Measurements from ENCODE around the gene MYCBPAP. TPM values are rescaled to one million over a fixed set of nuclear protein-coding genes. Genes with fewer than 3 reads are reported as not detected.

Gene MYCBPAP
- total RNA-seq, 1 donor from 2014 or later: 0.72 TPM

DNA sequence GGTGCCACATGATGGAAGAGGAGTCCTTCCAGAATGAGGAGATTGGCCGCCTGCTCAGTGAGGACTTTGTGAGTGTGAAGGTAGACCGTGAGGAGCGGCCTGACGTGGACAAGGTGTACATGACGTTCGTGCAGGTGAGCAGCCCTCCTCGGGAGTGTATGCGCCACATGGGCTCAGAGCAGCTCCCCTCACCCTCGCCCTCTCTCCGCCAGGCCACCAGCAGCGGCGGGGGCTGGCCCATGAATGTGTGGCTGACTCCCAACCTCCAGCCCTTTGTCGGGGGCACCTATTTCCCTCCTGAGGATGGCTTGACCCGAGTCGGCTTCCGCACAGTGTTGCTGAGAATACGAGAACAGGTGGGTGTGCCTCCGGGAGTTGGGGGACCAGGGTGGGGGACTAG lies 40.6 kb downstream of the MYCBPAP start:
- DNase-seq (ENCODE audit: low spot score): no peak
- Mint-ChIP-seq H3K4me1 (ENCODE audit: unreplicated experiment) (peaks cover 3% of the 10 kb centered on the region), H3K4me3 (ENCODE audit: unreplicated experiment) (no peak overlapping the region), H3K36me3 (ENCODE audit: low read depth, unreplicated experiment) (peaks cover 8% of the 10 kb centered on the region), H3K9me3 (ENCODE audit: unreplicated experiment) (no peaks in the 10 kb centered on the region), H3K27ac (ENCODE audit: unreplicated experiment) (no peak overlapping the region), H3K27me3 (ENCODE audit: unreplicated experiment) (peaks cover 17% of the 10 kb centered on the region)
- TF ChIP-seq, protein P1, sequence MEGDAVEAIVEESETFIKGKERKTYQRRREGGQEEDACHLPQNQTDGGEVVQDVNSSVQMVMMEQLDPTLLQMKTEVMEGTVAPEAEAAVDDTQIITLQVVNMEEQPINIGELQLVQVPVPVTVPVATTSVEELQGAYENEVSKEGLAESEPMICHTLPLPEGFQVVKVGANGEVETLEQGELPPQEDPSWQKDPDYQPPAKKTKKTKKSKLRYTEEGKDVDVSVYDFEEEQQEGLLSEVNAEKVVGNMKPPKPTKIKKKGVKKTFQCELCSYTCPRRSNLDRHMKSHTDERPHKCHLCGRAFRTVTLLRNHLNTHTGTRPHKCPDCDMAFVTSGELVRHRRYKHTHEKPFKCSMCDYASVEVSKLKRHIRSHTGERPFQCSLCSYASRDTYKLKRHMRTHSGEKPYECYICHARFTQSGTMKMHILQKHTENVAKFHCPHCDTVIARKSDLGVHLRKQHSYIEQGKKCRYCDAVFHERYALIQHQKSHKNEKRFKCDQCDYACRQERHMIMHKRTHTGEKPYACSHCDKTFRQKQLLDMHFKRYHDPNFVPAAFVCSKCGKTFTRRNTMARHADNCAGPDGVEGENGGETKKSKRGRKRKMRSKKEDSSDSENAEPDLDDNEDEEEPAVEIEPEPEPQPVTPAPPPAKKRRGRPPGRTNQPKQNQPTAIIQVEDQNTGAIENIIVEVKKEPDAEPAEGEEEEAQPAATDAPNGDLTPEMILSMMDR (IDR thresholded peaks at IDR 0.05; ENCODE audit: unreplicated experiment): no peak

DNA sequence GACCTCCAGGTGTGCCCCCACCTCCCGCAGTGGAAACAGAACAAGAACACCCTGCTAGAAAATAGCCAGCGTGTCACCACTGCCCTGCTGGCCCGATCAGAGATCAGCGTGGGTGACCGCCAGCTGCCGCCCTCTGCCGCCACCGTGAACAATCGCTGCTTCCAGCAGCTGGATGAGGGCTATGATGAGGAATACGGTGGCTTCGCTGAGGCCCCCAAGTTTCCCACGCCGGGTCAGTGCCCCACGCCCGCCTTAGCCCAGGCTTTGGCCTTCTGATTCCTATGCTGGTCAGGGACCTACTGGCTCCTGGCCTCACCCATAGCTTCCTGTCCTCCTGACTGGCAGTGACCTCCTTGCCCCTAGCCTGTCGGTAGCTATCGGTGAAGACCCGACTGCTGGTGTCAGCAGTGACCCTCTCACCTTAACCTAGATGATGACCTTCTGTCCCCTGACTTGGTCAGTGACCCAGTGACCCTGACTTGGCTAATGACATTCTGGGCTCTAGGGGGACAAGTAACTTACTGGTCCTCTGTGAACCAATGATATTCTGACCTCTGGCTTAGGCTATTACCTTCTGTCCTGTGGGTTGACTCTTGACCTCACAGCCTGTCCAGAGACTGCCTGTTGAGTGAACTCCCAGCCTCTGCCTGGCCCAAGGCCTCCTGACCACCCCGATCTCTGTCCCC lies 41.2 kb downstream of the MYCBPAP start:
- H3K27ac Mint-ChIP-seq (ENCODE audit: unreplicated experiment): no peak overlapping the region
- H3K9me3 Mint-ChIP-seq (ENCODE audit: unreplicated experiment): no peaks in the 10 kb centered on the region
- DNase-seq (ENCODE audit: low spot score): no peak
- H3K4me1 Mint-ChIP-seq (ENCODE audit: unreplicated experiment): peaks cover 3% of the 10 kb centered on the region
- TF ChIP-seq, protein P1 (IDR thresholded peaks at IDR 0.05; ENCODE audit: unreplicated experiment): no peak
- peaks cover 9% of the 10 kb centered on the region for H3K36me3 Mint-ChIP-seq (ENCODE audit: low read depth, unreplicated experiment)
- H3K4me3 Mint-ChIP-seq (ENCODE audit: unreplicated experiment): no peak overlapping the region
- H3K27me3 Mint-ChIP-seq (ENCODE audit: unreplicated experiment): peaks cover 14% of the 10 kb centered on the region

DNA sequence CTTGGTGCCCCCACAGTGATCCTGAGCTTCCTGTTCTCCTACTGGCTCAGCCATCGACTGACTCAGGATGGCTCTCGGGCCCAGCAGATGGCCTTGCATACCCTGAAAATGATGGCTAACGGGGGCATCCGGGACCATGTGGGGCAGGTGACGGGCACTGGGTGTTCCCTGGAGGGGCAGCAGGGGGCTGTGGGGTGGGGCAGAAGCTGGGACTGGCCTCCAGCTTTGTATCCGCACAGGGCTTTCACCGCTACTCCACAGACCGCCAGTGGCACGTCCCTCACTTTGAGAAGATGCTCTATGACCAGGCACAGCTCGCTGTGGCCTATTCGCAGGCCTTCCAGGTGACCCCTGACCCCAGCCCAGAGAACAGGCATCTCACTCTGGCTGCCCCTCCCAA lies 41.7 kb downstream of the MYCBPAP start:
- Mint-ChIP-seq H3K4me1 (ENCODE audit: unreplicated experiment) (peaks cover 3% of the 10 kb centered on the region), H3K4me3 (ENCODE audit: unreplicated experiment) (no peak overlapping the region), H3K36me3 (ENCODE audit: low read depth, unreplicated experiment) (peaks cover 15% of the 10 kb centered on the region), H3K27me3 (ENCODE audit: unreplicated experiment) (peaks cover 17% of the 10 kb centered on the region), H3K27ac (ENCODE audit: unreplicated experiment) (no peak overlapping the region), H3K9me3 (ENCODE audit: unreplicated experiment) (no peaks in the 10 kb centered on the region)
- TF ChIP-seq, protein P1 (IDR thresholded peaks at IDR 0.05; ENCODE audit: unreplicated experiment): no peak
- DNase-seq (ENCODE audit: low spot score): no peak

DNA sequence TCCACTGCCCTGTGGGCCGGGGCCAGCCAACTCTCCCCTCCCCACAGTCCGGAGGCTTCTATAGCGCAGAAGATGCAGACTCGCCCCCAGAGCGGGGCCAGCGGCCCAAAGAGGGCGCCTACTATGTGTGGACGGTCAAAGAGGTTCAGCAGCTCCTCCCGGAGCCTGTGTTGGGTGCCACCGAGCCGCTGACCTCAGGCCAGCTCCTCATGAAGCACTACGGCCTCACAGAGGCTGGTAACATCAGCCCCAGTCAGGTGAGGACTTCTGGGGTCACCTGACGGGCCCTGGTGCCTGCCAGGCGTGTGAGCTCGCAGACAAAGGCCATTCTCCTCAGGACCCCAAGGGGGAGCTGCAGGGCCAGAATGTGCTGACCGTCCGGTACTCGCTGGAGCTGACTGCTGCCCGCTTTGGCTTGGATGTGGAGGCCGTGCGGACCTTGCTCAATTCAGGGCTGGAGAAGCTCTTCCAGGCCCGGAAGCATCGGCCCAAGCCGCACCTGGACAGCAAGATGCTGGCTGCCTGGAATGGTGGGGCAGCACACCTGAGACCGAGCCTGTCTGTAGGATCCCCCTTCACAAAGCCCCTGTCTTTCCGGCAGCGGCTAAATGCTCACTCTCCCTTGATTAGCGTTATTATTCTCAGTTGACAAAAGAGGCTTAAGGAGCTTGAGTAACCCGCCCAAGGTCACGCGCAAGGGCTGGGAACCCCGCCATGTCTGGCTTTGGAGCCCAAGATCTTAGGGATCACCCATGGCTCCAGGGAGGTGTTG lies 42.6 kb downstream of the MYCBPAP start:
- Mint-ChIP-seq H3K36me3 (ENCODE audit: low read depth, unreplicated experiment) (peaks cover 16% of the 10 kb centered on the region), H3K27ac (ENCODE audit: unreplicated experiment) (no peak overlapping the region), H3K9me3 (ENCODE audit: unreplicated experiment) (no peaks in the 10 kb centered on the region), H3K4me3 (ENCODE audit: unreplicated experiment) (no peak overlapping the region), H3K4me1 (ENCODE audit: unreplicated experiment) (peaks cover 3% of the 10 kb centered on the region), H3K27me3 (ENCODE audit: unreplicated experiment) (peaks cover 17% of the 10 kb centered on the region)
- TF ChIP-seq, protein P1 (IDR thresholded peaks at IDR 0.05; ENCODE audit: unreplicated experiment): peak; percentile 76
- peak; percentile 86 for DNase-seq (ENCODE audit: low spot score)

DNA sequence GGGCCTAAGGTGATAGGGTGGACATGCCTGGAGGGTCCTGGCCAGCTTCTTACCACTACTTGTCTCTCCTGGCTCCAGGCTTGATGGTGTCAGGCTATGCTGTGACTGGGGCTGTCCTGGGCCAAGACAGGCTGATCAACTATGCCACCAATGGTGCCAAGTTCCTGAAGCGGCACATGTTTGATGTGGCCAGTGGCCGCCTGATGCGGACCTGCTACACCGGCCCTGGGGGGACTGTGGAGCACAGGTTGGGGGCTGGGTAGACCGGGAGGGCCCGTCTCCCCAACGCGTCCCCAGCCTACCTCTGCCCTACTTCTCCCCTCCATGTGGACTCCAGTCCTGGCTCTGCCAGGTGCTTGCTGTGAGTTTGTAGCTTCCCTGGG lies 43.2 kb downstream of the MYCBPAP start:
- TF ChIP-seq, protein P1 (IDR thresholded peaks at IDR 0.05; ENCODE audit: unreplicated experiment): no peak
- H3K4me3 Mint-ChIP-seq (ENCODE audit: unreplicated experiment): no peak overlapping the region
- H3K36me3 Mint-ChIP-seq (ENCODE audit: low read depth, unreplicated experiment): peaks cover 16% of the 10 kb centered on the region
- no peaks in the 10 kb centered on the region for H3K9me3 Mint-ChIP-seq (ENCODE audit: unreplicated experiment)
- H3K4me1 Mint-ChIP-seq (ENCODE audit: unreplicated experiment): peaks cover 3% of the 10 kb centered on the region
- no peak overlapping the region for H3K27ac Mint-ChIP-seq (ENCODE audit: unreplicated experiment)
- no peak for DNase-seq (ENCODE audit: low spot score)
- H3K27me3 Mint-ChIP-seq (ENCODE audit: unreplicated experiment): peaks cover 14% of the 10 kb centered on the region

All from endothelial cell (in vitro differentiated cells).